ENCODE data around the gene RPP14.

- TF ChIP-seq TOX (CRISPR knock-in tag; IDR thresholded peaks at IDR 0.05; ENCODE audit: borderline replicate concordance) (no peak), ARNTL (CRISPR knock-in tag; IDR thresholded peaks at IDR 0.05; ENCODE audit: borderline replicate concordance, low read depth) (no peak), OSR1 (CRISPR knock-in tag; IDR thresholded peaks at IDR 0.05) (no peak), ZFP3 (CRISPR knock-in tag; IDR thresholded peaks at IDR 0.05) (no peak), PPARA (CRISPR knock-in tag; IDR thresholded peaks at IDR 0.05; ENCODE audit: borderline replicate concordance) (no peak), RARB (CRISPR knock-in tag; IDR thresholded peaks at IDR 0.05) (no peak), CSRNP3 (CRISPR knock-in tag; IDR thresholded peaks at IDR 0.05) (no peak), ZNF565 (CRISPR knock-in tag; conservative IDR thresholded peaks at IDR 0.05; ENCODE audit: low read depth) (no peak), BACH2 (CRISPR knock-in tag; IDR thresholded peaks at IDR 0.05; ENCODE audit: borderline replicate concordance) (no peak), ZNF70 (CRISPR knock-in tag; IDR thresholded peaks at IDR 0.05) (no peak), PATZ1 (CRISPR knock-in tag; IDR thresholded peaks at IDR 0.05; ENCODE audit: borderline replicate concordance) (no peak), ZC3H10 (CRISPR knock-in tag; IDR thresholded peaks at IDR 0.05) (no peak), POU6F1 (CRISPR knock-in tag; IDR thresholded peaks at IDR 0.05; ENCODE audit: borderline replicate concordance, low read depth) (no peak)
These were observed 13.2 kb upstream of the RPP14 start for GRCh38 chr3:58292866-58293265.

Measured in SK-N-SH treated with all-trans-retinoic acid at 6 μM for 48 hours (cell line).